H1 (cell line): ENCODE data around the gene SZT2. TPM values are rescaled to one million over a fixed set of nuclear protein-coding genes. Genes with fewer than 3 reads are reported as not detected.

Experiments used
- CTCF ChIA-PET: fragments of 300-600 bp; sonication (Branson Sonifier 250); formaldehyde crosslinking; loops from one replicate; lab custom pipeline; 2021; ENCODE audit not compliant: partially characterized antibody; lab: Charles Lee
- POLR2A ChIA-PET: fragments of 300-600 bp; sonication (Branson Sonifier 250); formaldehyde crosslinking; loops from one replicate; lab custom pipeline; 2021; ENCODE audit warnings: inconsistent platforms; ENCODE audit not compliant: partially characterized antibody; lab: Charles Lee
- DNase-seq, 2 experiments: peaks; one replicate each; pipeline versions ENCODE4 v3.0.0 to v3.0.0-alpha.2; 2010 to 2022; ENCODE audit warnings: low spot score in 2 of 2, low read depth in 1 of 2, mixed read lengths in 1 of 2
- FAIRE-seq: peaks from 2 replicates; lab custom pipeline; 2011; peaks lifted over from hg19 to GRCh38; lab: Jason Lieb, UNC
- H2AFZ ChIP-seq: 2 replicates; pipeline ENCODE4 v1.8.1; 2012; ENCODE audit warnings: low read length, inconsistent platforms
- H2AK5ac ChIP-seq: 2 replicates; pipeline ENCODE4 v1.6.1; 2013; ENCODE audit warnings: low read depth, low read length
- H2BK120ac ChIP-seq: replicated peaks from 2 replicates; pipeline ENCODE3; 2013; ENCODE audit warnings: low read depth, low read length, inconsistent platforms
- H2BK12ac ChIP-seq: 2 replicates; pipeline ENCODE4 v1.6.1; 2013; ENCODE audit warnings: low read depth, low read length
- H2BK15ac ChIP-seq: 2 replicates; pipeline ENCODE4 v1.6.1; 2013; ENCODE audit warnings: low read length
- H2BK20ac ChIP-seq: 2 replicates; pipeline ENCODE4 v1.6.1; 2013; ENCODE audit warnings: low read length
- H2BK5ac ChIP-seq: 2 replicates; pipeline ENCODE4 v1.6.1; 2013; ENCODE audit warnings: low read depth, low read length
- H3K14ac ChIP-seq: 2 replicates; pipeline ENCODE4 v1.6.1; 2013; ENCODE audit warnings: inconsistent platforms; ENCODE audit not compliant: insufficient read length
- H3K18ac ChIP-seq: 2 replicates; pipeline ENCODE4 v1.6.1; 2013; ENCODE audit warnings: low read length; ENCODE audit errors: extremely low read depth
- H3K23ac ChIP-seq: 2 replicates; pipeline ENCODE4 v1.6.1; 2013; ENCODE audit warnings: inconsistent platforms; ENCODE audit not compliant: insufficient read length
- H3K23me2 ChIP-seq: 2 replicates; pipeline ENCODE4 v1.6.1; 2013; ENCODE audit warnings: low read depth, low read length
- H3K27ac ChIP-seq: 2 replicates; pipeline ENCODE4 v1.6.1; 2011; ENCODE audit warnings: low read depth, low read length, inconsistent platforms
- H3K27me3 ChIP-seq, 4 experiments: replicated peaks in 1 of 4; 1 replicate in 1 of 4; 2 replicates in 3 of 4; pipeline versions ENCODE4 v1.6.1 to v1.8.1; 2011 to 2013; ENCODE audit warnings: low read length in 3 of 4, mild to moderate bottlenecking in 3 of 4, inconsistent platforms in 2 of 4, mixed read lengths in 2 of 4, moderate library complexity in 1 of 4; ENCODE audit not compliant: control insufficient read depth in 3 of 4, insufficient read depth in 3 of 4; ENCODE audit errors: extremely low read depth in 1 of 4
- H3K36me3 ChIP-seq, 4 experiments: 2 replicates each; pipeline versions ENCODE4 v1.6.1 to v1.8.1; 2011 to 2013; ENCODE audit warnings: mild to moderate bottlenecking in 4 of 4, low read length in 3 of 4, moderate library complexity in 2 of 4, control low read depth in 1 of 4, inconsistent platforms in 1 of 4; ENCODE audit not compliant: insufficient read depth in 4 of 4, control insufficient read depth in 2 of 4
- H3K4ac ChIP-seq: replicated peaks from 2 replicates; pipeline ENCODE3; 2013; ENCODE audit warnings: low read length, low read depth, mixed read lengths, inconsistent platforms; ENCODE audit not compliant: insufficient read length
- H3K4me1 ChIP-seq, 4 experiments: replicated peaks in 1 of 4; 1 replicate in 1 of 4; 2 replicates in 3 of 4; pipeline versions ENCODE4 v1.6.1 to v1.8.1; 2011 to 2013; ENCODE audit warnings: low read length in 3 of 4, inconsistent platforms in 2 of 4, mixed read lengths in 1 of 4; ENCODE audit not compliant: insufficient read depth in 4 of 4, control insufficient read depth in 3 of 4
- H3K4me2 ChIP-seq, 2 experiments: 2 replicates each; pipeline versions ENCODE4 v1.6.1 to v1.8.1; 2011 to 2013; ENCODE audit warnings: low read depth in 2 of 2, low read length in 2 of 2, control low read depth in 1 of 2, inconsistent platforms in 1 of 2, mild to moderate bottlenecking in 1 of 2; ENCODE audit not compliant: insufficient read depth in 1 of 2
- H3K4me3 ChIP-seq, 4 experiments: fragments of 200-600, 300-600 bp in 1 of 4; sonication (generic), shearing (Covaris generic), sonication (Bioruptor Twin) in 1 of 4; 2 replicates each; pipeline versions ENCODE4 v1.5.1 to v1.8.1; 2011 to 2016; ENCODE audit warnings: low read length in 4 of 4, low read depth in 3 of 4, control low read depth in 2 of 4, inconsistent platforms in 2 of 4, mild to moderate bottlenecking in 2 of 4, mixed read lengths in 1 of 4, moderate library complexity in 1 of 4; ENCODE audit not compliant: insufficient read depth in 2 of 4; ENCODE audit errors: extremely low read depth in 1 of 4
- H3K56ac ChIP-seq: replicated peaks from 2 replicates; pipeline ENCODE3; 2013; ENCODE audit warnings: low read depth, mild to moderate bottlenecking, mixed read lengths, low read length, inconsistent platforms; ENCODE audit not compliant: insufficient read length
- H3K79me1 ChIP-seq: 2 replicates; pipeline ENCODE4 v1.6.1; 2013; ENCODE audit warnings: low read depth, low read length, control low read depth
- H3K79me2 ChIP-seq, 2 experiments: 2 replicates each; pipeline versions ENCODE4 v1.6.1 to v1.8.1; 2012 to 2013; ENCODE audit warnings: low read length in 2 of 2, mild to moderate bottlenecking in 2 of 2, inconsistent platforms in 1 of 2; ENCODE audit not compliant: insufficient read depth in 2 of 2, control insufficient read depth in 1 of 2
- H3K9ac ChIP-seq, 4 experiments: replicated peaks in 1 of 4; 1 replicate in 1 of 4; 2 replicates in 3 of 4; pipeline versions ENCODE4 v1.6.1 to v1.8.1; 2011 to 2013; ENCODE audit warnings: low read depth in 3 of 4, low read length in 3 of 4, control low read depth in 2 of 4, mild to moderate bottlenecking in 2 of 4, moderate library complexity in 2 of 4, inconsistent platforms in 1 of 4; ENCODE audit errors: extremely low read depth in 1 of 4
- H3K9me3 ChIP-seq, 2 experiments: 2 replicates each; pipeline versions ENCODE4 v1.6.1 to v1.8.1; 2012 to 2013; ENCODE audit warnings: mild to moderate bottlenecking in 2 of 2, moderate library complexity in 2 of 2, control low read depth in 1 of 2, inconsistent platforms in 1 of 2, low read depth in 1 of 2, low read length in 1 of 2, mixed read lengths in 1 of 2; ENCODE audit not compliant: insufficient read depth in 2 of 2
- H4K20me1 ChIP-seq, 2 experiments: replicated peaks in 1 of 2; 2 replicates each; pipeline versions ENCODE3 to v1.8.1; 2011 to 2013; ENCODE audit warnings: inconsistent platforms in 2 of 2, low read length in 2 of 2, mild to moderate bottlenecking in 1 of 2; ENCODE audit not compliant: insufficient read depth in 2 of 2, control insufficient read depth in 1 of 2
- H4K5ac ChIP-seq: 2 replicates; pipeline ENCODE4 v1.6.1; 2013; ENCODE audit warnings: low read length, low read depth, mixed read lengths, inconsistent platforms; ENCODE audit not compliant: insufficient read length
- H4K8ac ChIP-seq: 2 replicates; pipeline ENCODE4 v1.8.0; 2013; ENCODE audit warnings: mild to moderate bottlenecking, moderate library complexity, low read length, inconsistent platforms; ENCODE audit not compliant: insufficient read depth; ENCODE audit errors: extremely low read depth
- H4K91ac ChIP-seq: replicated peaks from 2 replicates; pipeline ENCODE3; 2013; ENCODE audit warnings: low read length, mixed read lengths, inconsistent platforms; ENCODE audit not compliant: insufficient read length
- CREB1 ChIP-seq: IDR thresholded peaks from 2 replicates; pipeline ENCODE4 v1.6.1; 2012; ENCODE audit warnings: inconsistent platforms
- EGR1 ChIP-seq: IDR thresholded peaks from 2 replicates; pipeline ENCODE4 v1.6.1; 2011; ENCODE audit warnings: low read depth, low read length, borderline replicate concordance
- FOSL1 ChIP-seq: IDR thresholded peaks from 2 replicates; pipeline ENCODE4 v1.6.1; 2011; ENCODE audit warnings: mild to moderate bottlenecking, low read depth, low read length, moderate library complexity; ENCODE audit not compliant: insufficient read depth
- HDAC2 ChIP-seq, 2 experiments: fragments of 300-600 bp in 1 of 2; sonication (generic) in 1 of 2; IDR thresholded peaks; 2 replicates each; pipeline ENCODE4 v1.6.1; 2011 to 2012; ENCODE audit warnings: low read depth in 2 of 2, low read length in 2 of 2, mild to moderate bottlenecking in 2 of 2, moderate library complexity in 2 of 2, borderline replicate concordance in 1 of 2, inconsistent platforms in 1 of 2
- KDM1A ChIP-seq: fragments of 200-600, 300-600 bp; sonication (generic); IDR thresholded peaks from 2 replicates; pipeline ENCODE4 v1.7.1; 2016; ENCODE audit warnings: mild to moderate bottlenecking, low read length, borderline replicate concordance
- KDM5A ChIP-seq: fragments of 200-600 bp; IDR thresholded peaks from 2 replicates; pipeline ENCODE4 v1.7.1; 2012; ENCODE audit warnings: mild to moderate bottlenecking, low read length, inconsistent platforms, mixed read lengths
- POLR2AphosphoS5 ChIP-seq: IDR thresholded peaks from 2 replicates; pipeline ENCODE4 v1.6.1; 2011; ENCODE audit warnings: low read depth, low read length
- RAD21 ChIP-seq, 2 experiments: IDR thresholded peaks in 1 of 2; conservative IDR thresholded peaks in 1 of 2; 2 replicates each; pipeline ENCODE4 v1.6.1; 2011; ENCODE audit warnings: low read depth in 2 of 2, low read length in 2 of 2, improper control_type of control experiment in 1 of 2, inconsistent platforms in 1 of 2, mild to moderate bottlenecking in 1 of 2, moderate library complexity in 1 of 2
- RBBP5 ChIP-seq: IDR thresholded peaks from 2 replicates; pipeline ENCODE4 v1.7.1; 2012; ENCODE audit warnings: low read depth, mild to moderate bottlenecking, inconsistent platforms, low read length, moderate library complexity, borderline replicate concordance
- RNF2 ChIP-seq: fragments of 200-900, 300-1000 bp; sonication (generic); IDR thresholded peaks from 2 replicates; pipeline ENCODE4 v1.7.1; 2016; ENCODE audit warnings: borderline replicate concordance, low read depth, mild to moderate bottlenecking, antibody characterized with exemption, low read length; ENCODE audit not compliant: poor library complexity, severe bottlenecking; ENCODE audit errors: missing control alignments
- SIN3A ChIP-seq, 2 experiments: IDR thresholded peaks in 1 of 2; conservative IDR thresholded peaks in 1 of 2; 2 replicates each; pipeline ENCODE4 v1.6.1; 2011 to 2012; ENCODE audit warnings: low read length in 2 of 2, improper control_type of control experiment in 1 of 2, low read depth in 1 of 2, mild to moderate bottlenecking in 1 of 2
- SP1 ChIP-seq: IDR thresholded peaks from 2 replicates; pipeline ENCODE4 v1.6.1; 2011; ENCODE audit warnings: low read depth, low read length
- TEAD4 ChIP-seq: IDR thresholded peaks from 2 replicates; pipeline ENCODE4 v1.6.1; 2012; ENCODE audit warnings: low read depth, low read length, inconsistent platforms, mixed read lengths
- WGBS, 2 experiments: shearing (Covaris generic) in 1 of 2; methylation state at CpG; one replicate each; pipeline versions ENCODE4 v1.1.6 to v1.1.7; 2013 to 2015; ENCODE audit warnings: low lambda C conversion rate in 2 of 2, mixed read lengths in 2 of 2, inconsistent platforms in 1 of 2, low coverage in 1 of 2, missing lambda C conversion rate in 1 of 2; ENCODE audit not compliant: insufficient replicate concordance in 2 of 2, insufficient coverage in 1 of 2, insufficient read length in 1 of 2; ENCODE audit errors: extremely low coverage in 1 of 2, missing lambda C conversion rate in 1 of 2; 5-methylcytosine and 5-hydroxymethylcytosine counted together
- polyA plus RNA-seq, 7 experiments: library from polyadenylated mRNA; depleted of rRNA in 3 of 7; stranded (reverse) in 5 of 7; unstranded in 2 of 7; fragments of >200 nt in 5 of 7; fragments of 200-250 nt in 2 of 7; gene quantifications; 1 replicate in 5 of 7; 2 replicates in 1 of 7; 4 replicates in 1 of 7; pipeline versions ENCODE4 v1.2.1 to v1.2.3, GENCODE V29; 2011 to 2013; ENCODE audit warnings: missing spikeins in 2 of 7, mixed read lengths in 2 of 7
- total RNA-seq: library from RNA; stranded (reverse); fragmentation: NEBNext Ultra II Directional; extraction: Animal tissue kit (Norgen Biotek cat#: 25700); gene quantifications from 2 replicates; pipeline ENCODE4 v1.2.1, GENCODE V29; 2021

The SZT2 gene
- total and polyA plus RNA-seq, 2 of the 8 experiments (the other 6 are each of a cell fraction or from before 2014, with no cell fraction given) = 4.7 to 12.9 TPM

DNA sequence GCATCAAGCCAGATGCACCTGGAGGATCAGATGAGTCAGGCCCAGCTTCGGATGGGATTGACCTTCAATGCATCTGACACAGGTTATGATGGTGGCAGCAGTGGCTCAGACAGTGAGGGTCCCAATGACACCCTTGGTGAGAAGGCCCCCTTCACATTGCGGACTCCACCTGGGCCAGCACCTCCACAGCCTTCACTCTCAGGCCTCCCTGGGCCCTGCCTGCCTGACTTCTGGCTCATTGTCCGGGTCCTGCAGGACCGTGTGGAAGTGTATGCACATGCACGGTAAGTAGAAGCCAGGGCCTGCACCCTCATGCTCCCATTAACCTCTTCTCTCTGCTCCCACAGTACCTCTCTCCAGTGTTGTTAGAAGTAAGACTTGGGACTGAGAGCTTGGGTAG lies 43.2 kb downstream of the SZT2 start:
- no peaks in the 10 kb centered on the region for H3K4me1 ChIP-seq
- H3K18ac ChIP-seq = no peak overlapping the region
- H3K14ac ChIP-seq = no peak overlapping the region
- no peak overlapping the region for H3K27ac ChIP-seq
- 92% methylated on average over 5 of the region's 5 CpGs; no CpG with 5 or more reads in 1 of the 2 experiments for WGBS, 2 experiments
- FAIRE-seq = no peak
- H4K8ac ChIP-seq = no peak overlapping the region
- no peak overlapping the region for H3K4me2 ChIP-seq
- H2BK5ac ChIP-seq = no peak overlapping the region
- H3K4me3 ChIP-seq = no peak overlapping the region
- no peak overlapping the region for H2AK5ac ChIP-seq
- H3K23ac ChIP-seq = no peak overlapping the region
- no peak overlapping the region for H3K56ac ChIP-seq
- POLR2A ChIA-PET = interaction anchor here (0.9 to 1.7 kb wide), 5 partner anchors 10 to 19 kb away, joined by 3 to 5 read pairs (median 3); no protein-coding TSS in a partner anchor
- DNase-seq = no peak
- H4K91ac ChIP-seq = no peak overlapping the region
- H2AFZ ChIP-seq = no peak overlapping the region
- no peak overlapping the region for H3K4ac ChIP-seq
- CTCF ChIA-PET = interaction anchor here (0.7 to 1.1 kb wide), 2 partner anchors 59 to 206 kb away, joined by 3 to 4 read pairs; no protein-coding TSS in a partner anchor
- no peaks in the 10 kb centered on the region for H3K9me3 ChIP-seq
- H2BK120ac ChIP-seq = no peak overlapping the region
- H3K79me2 ChIP-seq = no peaks in the 10 kb centered on the region
- H3K79me1 ChIP-seq = no peaks in the 10 kb centered on the region
- no peaks in the 10 kb centered on the region for H3K23me2 ChIP-seq
- peaks cover 2 to 43% (median 19%) of the 10 kb centered on the region in 4 experiments for H3K36me3 ChIP-seq
- H2BK15ac ChIP-seq = no peak overlapping the region
- H3K27me3 ChIP-seq = no peaks in the 10 kb centered on the region
- no peak overlapping the region for H2BK12ac ChIP-seq
- H4K20me1 ChIP-seq = peaks cover 0 to 4% of the 10 kb centered on the region in 2 experiments
- H2BK20ac ChIP-seq = no peak overlapping the region
- H4K5ac ChIP-seq = no peak overlapping the region
- no peak overlapping the region for H3K9ac ChIP-seq
- TF ChIP-seq TEAD4 (no peak), KDM1A (no peak), KDM5A (no peak), RBBP5 (no peak), POLR2AphosphoS5 (no peak), CREB1 (no peak), RNF2 (no peak), SIN3A (conservative IDR thresholded peaks at IDR 0.05 in 1 of 2, IDR thresholded peaks at IDR 0.05 in 1 of 2; ENCODE audit: low read depth in 1 of 2, low read length in 2 of 2) (no peak), RAD21 (IDR thresholded peaks at IDR 0.05 in 1 of 2, conservative IDR thresholded peaks at IDR 0.05 in 1 of 2; ENCODE audit: low read depth in 2 of 2, low read length in 2 of 2) (no peak), EGR1 (no peak), HDAC2 (IDR thresholded peaks at IDR 0.05; ENCODE audit: borderline replicate concordance in 1 of 2, low read depth in 2 of 2, low read length in 2 of 2) (no peak), FOSL1 (no peak), SP1 (no peak)
